CD4-positive, alpha-beta T cell (primary cell): ENCODE results near the gene RHOA. TPM values are rescaled to one million over a fixed set of nuclear protein-coding genes. Genes with fewer than 3 reads are reported as not detected.

ENCODE experiments used
- ATAC-seq: fragments of 200-7000 bp; cut with Tn5 transposase; one replicate; pipeline ENCODE4 v1.10.0; 2022; ENCODE audit warnings: mild to moderate bottlenecking; ENCODE audit not compliant: poor library complexity
- CTCF ChIA-PET: fragments of 350-600 bp; sonication (Branson Sonifier 250); formaldehyde crosslinking; loops from one replicate; lab custom pipeline; 2021; ENCODE audit warnings: antibody characterized with exemption, inconsistent platforms; lab: Charles Lee
- POLR2A ChIA-PET: fragments of 350-600 bp; sonication (Branson Sonifier 250); formaldehyde crosslinking; loops from one replicate; lab custom pipeline; 2021; ENCODE audit warnings: antibody characterized with exemption, inconsistent platforms; lab: Charles Lee
- DNase-seq, 14 experiments: peaks; one replicate each; pipeline ENCODE4 v3.0.0-alpha.2; 2013 to 2020; ENCODE audit warnings: mixed read lengths in 2 of 14
- H3K27ac ChIP-seq, 2 donors: one replicate each; pipeline versions ENCODE4 v1.5.1 to v1.7.0; 2013; ENCODE audit warnings: low read length in 2 of 2, low read depth in 1 of 2, mild to moderate bottlenecking in 1 of 2
- H3K27me3 ChIP-seq, 2 experiments: 1 replicate in 1 of 2; 2 replicates in 1 of 2; pipeline versions ENCODE4 v1.6.1 to v1.7.0; 2013; ENCODE audit warnings: low read length in 2 of 2, control low read depth in 1 of 2, mild to moderate bottlenecking in 1 of 2, moderate library complexity in 1 of 2; ENCODE audit not compliant: insufficient read depth in 2 of 2, control insufficient read depth in 1 of 2
- H3K36me3 ChIP-seq: one replicate; pipeline ENCODE4 v1.6.1; 2013; ENCODE audit warnings: low read length, control low read depth; ENCODE audit not compliant: insufficient read depth
- H3K4me1 ChIP-seq: one replicate; pipeline ENCODE4 v1.6.1; 2013; ENCODE audit warnings: low read length, control low read depth; ENCODE audit not compliant: insufficient read depth
- H3K4me3 ChIP-seq: one replicate; pipeline ENCODE4 v1.5.1; 2013; ENCODE audit warnings: mild to moderate bottlenecking, low read length, moderate library complexity
- H3K9me3 ChIP-seq, 2 experiments: 1 replicate in 1 of 2; 2 replicates in 1 of 2; pipeline versions ENCODE4 v1.6.1 to v1.7.0; 2013; ENCODE audit warnings: low read length in 2 of 2, mild to moderate bottlenecking in 2 of 2, control low read depth in 1 of 2, moderate library complexity in 1 of 2; ENCODE audit not compliant: control insufficient read depth in 1 of 2, insufficient read depth in 1 of 2
- H3K27ac Mint-ChIP-seq: one replicate; pipeline ENCODE4 v1.8.0; 2020; ENCODE audit warnings: mixed read lengths
- H3K27me3 Mint-ChIP-seq: one replicate; pipeline ENCODE4 v1.8.0; 2021; ENCODE audit warnings: mixed read lengths
- H3K36me3 Mint-ChIP-seq: one replicate; pipeline ENCODE4 v1.8.0; 2021; ENCODE audit warnings: low read depth, mixed read lengths
- H3K4me1 Mint-ChIP-seq: one replicate; pipeline ENCODE4 v1.8.0; 2021; ENCODE audit warnings: low read depth, mixed read lengths
- H3K4me3 Mint-ChIP-seq: one replicate; pipeline ENCODE4 v1.8.0; 2020; ENCODE audit warnings: mild to moderate bottlenecking, mixed read lengths
- H3K9me3 Mint-ChIP-seq: one replicate; pipeline ENCODE4 v1.8.0; 2020; ENCODE audit warnings: mixed read lengths
- CTCF ChIP-seq: fragments of 200-600 bp; IDR thresholded peaks from one replicate; pipeline ENCODE4 v1.8.0; 2022; ENCODE audit warnings: antibody characterized with exemption, mild to moderate bottlenecking
- intact Hi-C, 2 experiments: fragments of 100-400 bp; cut with DNase I in 1 of 2; cut with micrococcal nuclease in 1 of 2; formaldehyde crosslinking; loops; one replicate each; pipeline versions ENCODE4 v1.15.1 to v1.9.0; 2023 to 2025; cut with DNase I, micrococcal nuclease
- total RNA-seq, 174 experiments: library from RNA in 2 of 174; stranded (reverse) in 2 of 174; gene quantifications; one replicate each; pipeline ENCODE4 v1.2.3 and lab custom pipeline; 2021 to 2026

RHOA gene
- total RNA-seq, 2 experiments from 2014 or later = 256 to 271 TPM

- POLR2A ChIA-PET = interaction anchor here (1.4 kb wide), 1 partner anchor 22 kb away, joined by 5 read pairs; the partner anchor contains the start of genes RHOA and TCTA
- Mint-ChIP-seq H3K27me3 (no peaks in the 10 kb centered on the region), H3K4me1 (peaks cover 51% of the 10 kb centered on the region), H3K36me3 (peaks cover 42% of the 10 kb centered on the region), H3K9me3 (no peaks in the 10 kb centered on the region), H3K4me3 (no peak overlapping the region), H3K27ac (peak overlapping the region; percentile 37)
- H3K9me3 ChIP-seq = no peaks in the 10 kb centered on the region
- DNase-seq (no peak), ATAC-seq (no peak)
- CTCF ChIA-PET = interaction anchor here (1.7 to 1.8 kb wide), 2 partner anchors 26 to 49 kb away, joined by 5 to 6 read pairs; partner anchors contain the start of gene USP4
- H3K36me3 ChIP-seq = peaks cover 9% of the 10 kb centered on the region
- no peak for TF ChIP-seq CTCF
- no peak overlapping the region for H3K4me3 ChIP-seq
- H3K4me1 ChIP-seq = peaks cover 74% of the 10 kb centered on the region
- H3K27ac ChIP-seq = no peak overlapping the region
- intact Hi-C loops = loop anchor here in 1 of 2 experiments (1.0 kb wide), 1 partner anchor 12 kb away; no protein-coding TSS in a partner anchor
- no peaks in the 10 kb centered on the region for H3K27me3 ChIP-seq
Observed at GRCh38 chr3:49389297-49389696, 22.5 kb downstream of the RHOA start.

GRCh38 chr3:49388289-49388820 lies 23.4 kb downstream of the RHOA start:
- Mint-ChIP-seq H3K4me1 (peaks cover 56% of the 10 kb centered on the region), H3K4me3 (peak overlapping the region; percentile 15), H3K36me3 (peaks cover 39% of the 10 kb centered on the region), H3K9me3 (no peaks in the 10 kb centered on the region), H3K27me3 (no peaks in the 10 kb centered on the region), H3K27ac (peak overlapping the region; percentile 37)
- no peak for DNase-seq
- Histone ChIP-seq H3K9me3 (no peaks in the 10 kb centered on the region), H3K27ac (no peak overlapping the region), H3K4me3 (no peak overlapping the region), H3K36me3 (peaks cover 10% of the 10 kb centered on the region), H3K27me3 (no peaks in the 10 kb centered on the region), H3K4me1 (peaks cover 72% of the 10 kb centered on the region)
- TF ChIP-seq CTCF = no peak
- POLR2A ChIA-PET = interaction anchor here (1.0 to 1.4 kb wide), 3 partner anchors 23 to 82 kb away, joined by 3 to 5 read pairs (median 3); partner anchors contain the start of genes RHOA, TCTA and USP4
- no peak for ATAC-seq
- CTCF ChIA-PET = interaction anchor here (1.7 to 1.8 kb wide), 2 partner anchors 27 to 48 kb away, joined by 5 to 6 read pairs; partner anchors contain the start of gene USP4
- intact Hi-C loops = no loop called here

GRCh38 chr3:49387721-49388120 lies 24.1 kb downstream of the RHOA start:
- Mint-ChIP-seq H3K27me3 (no peaks in the 10 kb centered on the region), H3K9me3 (no peaks in the 10 kb centered on the region), H3K36me3 (peaks cover 35% of the 10 kb centered on the region), H3K4me3 (no peak overlapping the region), H3K4me1 (peaks cover 58% of the 10 kb centered on the region), H3K27ac (peak overlapping the region; percentile 37)
- peaks cover 12% of the 10 kb centered on the region for H3K36me3 ChIP-seq
- ChIA-PET CTCF (interaction anchor here (1.7 kb wide), 1 partner anchor 48 kb away, joined by 5 read pairs; the partner anchor contains the start of gene USP4), POLR2A (interaction anchor here (1.0 kb wide), 2 partner anchors 47 to 83 kb away, joined by 3 read pairs; partner anchors contain the start of gene USP4)
- TF ChIP-seq CTCF = no peak
- H3K4me1 ChIP-seq = peaks cover 67% of the 10 kb centered on the region
- DNase-seq (no peak), ATAC-seq (no peak)
- intact Hi-C loops = no loop called here
- no peaks in the 10 kb centered on the region for H3K9me3 ChIP-seq
- H3K4me3 ChIP-seq = no peak overlapping the region
- no peaks in the 10 kb centered on the region for H3K27me3 ChIP-seq
- H3K27ac ChIP-seq = no peak overlapping the region
